ENCODE measurements around the gene PPM1J. TPM values are rescaled to one million over a fixed set of nuclear protein-coding genes. Genes with fewer than 3 reads are reported as not detected.

Gene PPM1J
- total RNA-seq, 2 experiments from 2014 or later, result 0.69 to 1.2 TPM

- no peaks in the 10 kb centered on the region for H3K27me3 Mint-ChIP-seq
- ChIA-PET POLR2A (no interaction called here), CTCF (no interaction called here)
- peaks cover 46% of the 10 kb centered on the region for H3K4me1 Mint-ChIP-seq (ENCODE audit: low read depth)
- no peak for DNase-seq
- no peak overlapping the region for H3K4me3 Mint-ChIP-seq
- H3K9me3 Mint-ChIP-seq, result no peaks in the 10 kb centered on the region
- no peak overlapping the region for H3K27ac Mint-ChIP-seq
- intact Hi-C loops (cut with micrococcal nuclease), result loop anchor here (10.0 kb wide), 1 partner anchor 173 kb away; the partner anchor contains the start of gene WNT2B
- peaks cover 8% of the 10 kb centered on the region for H3K36me3 Mint-ChIP-seq
Observed at GRCh38 chr1:112677501-112677900, 37.6 kb downstream of the PPM1J start.

- intact Hi-C loops (cut with micrococcal nuclease), result loop anchor here (10.0 kb wide), 1 partner anchor 172 kb away; the partner anchor contains the start of gene WNT2B
- no peak overlapping the region for H3K27ac Mint-ChIP-seq
- POLR2A ChIA-PET, result no interaction called here
Observed at GRCh38 chr1:112676543-112676942, 38.6 kb downstream of the PPM1J start.

GRCh38 chr1:112675728-112676381 lies 39.3 kb downstream of the PPM1J start:
- intact Hi-C loops (cut with micrococcal nuclease), result loop anchor here (2.0 to 10.0 kb wide), 2 partner anchors 29 to 171 kb away; partner anchors contain the start of gene WNT2B
- Mint-ChIP-seq H3K36me3 (peaks cover 18% of the 10 kb centered on the region), H3K4me3 (peak overlapping the region; percentile 96), H3K27ac (peak overlapping the region; percentile 61), H3K27me3 (no peaks in the 10 kb centered on the region), H3K4me1 (ENCODE audit: low read depth) (peaks cover 46% of the 10 kb centered on the region), H3K9me3 (no peaks in the 10 kb centered on the region)
- no peak for DNase-seq
- CTCF ChIA-PET, result interaction anchor here (1.0 to 1.9 kb wide), 8 partner anchors 14 to 397 kb away, joined by 3 to 7 read pairs (median 3); partner anchors contain the start of genes LRIG2 and PPM1J
- POLR2A ChIA-PET, result interaction anchor here (1.6 to 3.2 kb wide), 4 partner anchors 23 to 58 kb away, joined by 6 to 24 read pairs (median 8); partner anchors contain the start of genes CAPZA1 and ST7L

More at GRCh38 chr1:112676543-112676942, 38.6 kb downstream of the PPM1J start:
- DNase-seq, result no peak
- H3K9me3 Mint-ChIP-seq, result no peaks in the 10 kb centered on the region
- H3K36me3 Mint-ChIP-seq, result peaks cover 12% of the 10 kb centered on the region
- H3K27me3 Mint-ChIP-seq, result no peaks in the 10 kb centered on the region
- peaks cover 46% of the 10 kb centered on the region for H3K4me1 Mint-ChIP-seq (ENCODE audit: low read depth)
- H3K4me3 Mint-ChIP-seq, result no peak overlapping the region
- CTCF ChIA-PET, result interaction anchor here (1.0 to 1.5 kb wide), 4 partner anchors 32 to 396 kb away, joined by 3 read pairs; partner anchors contain the start of gene LRIG2

- H3K4me3 Mint-ChIP-seq, result peak overlapping the region; percentile 96
- H3K4me1 Mint-ChIP-seq (ENCODE audit: low read depth), result peaks cover 46% of the 10 kb centered on the region
- intact Hi-C loops (cut with micrococcal nuclease), result loop anchor here (1.0 to 10.0 kb wide), 3 partner anchors 30 to 170 kb away; partner anchors contain the start of gene WNT2B
Observed at GRCh38 chr1:112674986-112675727, 40.0 kb downstream of the PPM1J start.

GRCh38 chr1:112674440-112674985 lies 40.6 kb downstream of the PPM1J start, which contains the start of gene MOV10:
MOV10 (plus strand) TSS chr1:112674659; CDS start chr1:112674913, 254 bp downstream.
- POLR2A ChIA-PET, result interaction anchor here (0.9 to 3.2 kb wide), 11 partner anchors 18 to 283 kb away, joined by 3 to 24 read pairs (median 5); partner anchors contain the start of genes CAPZA1, RHOC, SLC16A1 and ST7L
- Mint-ChIP-seq H3K9me3 (no peaks in the 10 kb centered on the region), H3K4me3 (peak within 1 kb of the TSS; percentile 96), H3K27ac (peak within 1 kb of the TSS; percentile 94), H3K27me3 (no peaks in the 10 kb centered on the region), H3K36me3 (peaks cover 32% of the 10 kb centered on the region), H3K4me1 (ENCODE audit: low read depth) (peaks cover 46% of the 10 kb centered on the region)
- intact Hi-C loops (cut with micrococcal nuclease), result loop anchor here (1.0 to 10.0 kb wide), 3 partner anchors 30 to 170 kb away; partner anchors contain the start of gene WNT2B
- peak; percentile 73 for DNase-seq
- CTCF ChIA-PET, result interaction anchor here (0.8 to 3.0 kb wide), 10 partner anchors 10 to 173 kb away, joined by 3 to 15 read pairs (median 6); partner anchors contain the start of genes PPM1J and RHOC

More at GRCh38 chr1:112674986-112675727, 40.0 kb downstream of the PPM1J start:
- H3K36me3 Mint-ChIP-seq, result peaks cover 25% of the 10 kb centered on the region
- ChIA-PET CTCF (interaction anchor here (1.0 to 3.0 kb wide), 9 partner anchors 11 to 173 kb away, joined by 3 to 15 read pairs (median 6); partner anchors contain the start of gene PPM1J), POLR2A (interaction anchor here (0.9 to 3.2 kb wide), 11 partner anchors 17 to 284 kb away, joined by 3 to 24 read pairs (median 5); partner anchors contain the start of genes CAPZA1, RHOC, SLC16A1 and ST7L)
- H3K27ac Mint-ChIP-seq, result peak overlapping the region; percentile 94
- no peaks in the 10 kb centered on the region for H3K27me3 Mint-ChIP-seq
- no peaks in the 10 kb centered on the region for H3K9me3 Mint-ChIP-seq
- peak; percentile 61 for DNase-seq

GRCh38 chr1:112673592-112674439 lies 41.3 kb downstream of the PPM1J start:
- DNase-seq, result peak; percentile 14
- Mint-ChIP-seq H3K9me3 (no peaks in the 10 kb centered on the region), H3K27me3 (no peaks in the 10 kb centered on the region), H3K4me3 (peak overlapping the region; percentile 96), H3K36me3 (peaks cover 39% of the 10 kb centered on the region), H3K27ac (peak overlapping the region; percentile 94), H3K4me1 (ENCODE audit: low read depth) (peaks cover 52% of the 10 kb centered on the region)
- CTCF ChIA-PET, result interaction anchor here (0.8 to 3.0 kb wide), 12 partner anchors 10 to 283 kb away, joined by 3 to 15 read pairs (median 6); partner anchors contain the start of gene RHOC
- POLR2A ChIA-PET, result interaction anchor here (1.0 to 3.2 kb wide), 8 partner anchors 19 to 282 kb away, joined by 3 to 24 read pairs (median 4); partner anchors contain the start of genes CAPZA1, RHOC, SLC16A1 and ST7L
- intact Hi-C loops (cut with micrococcal nuclease), result loop anchor here (1.0 to 10.0 kb wide), 3 partner anchors 31 to 169 kb away; partner anchors contain the start of gene WNT2B

- H3K4me1 Mint-ChIP-seq (ENCODE audit: low read depth), result peaks cover 52% of the 10 kb centered on the region
Observed at GRCh38 chr1:112672842-112673241, 42.3 kb downstream of the PPM1J start.

GRCh38 chr1:112672009-112672408 lies 43.1 kb downstream of the PPM1J start:
- Mint-ChIP-seq H3K9me3 (no peaks in the 10 kb centered on the region), H3K36me3 (peaks cover 54% of the 10 kb centered on the region), H3K4me3 (no peak overlapping the region), H3K27me3 (no peaks in the 10 kb centered on the region), H3K4me1 (ENCODE audit: low read depth) (peaks cover 52% of the 10 kb centered on the region), H3K27ac (no peak overlapping the region)
- DNase-seq, result no peak
- intact Hi-C loops (cut with micrococcal nuclease), result loop anchor here (10.0 kb wide), 1 partner anchor 167 kb away; the partner anchor contains the start of gene WNT2B
- ChIA-PET POLR2A (interaction anchor here (0.5 to 1.1 kb wide), 2 partner anchors 36 to 50 kb away, joined by 4 to 5 read pairs; no protein-coding TSS in a partner anchor), CTCF (interaction anchor here (1.3 to 2.4 kb wide), 3 partner anchors 38 to 281 kb away, joined by 3 to 6 read pairs (median 4); no protein-coding TSS in a partner anchor)

More at GRCh38 chr1:112672842-112673241, 42.3 kb downstream of the PPM1J start:
- H3K36me3 Mint-ChIP-seq, result peaks cover 48% of the 10 kb centered on the region
- no peaks in the 10 kb centered on the region for H3K9me3 Mint-ChIP-seq
- ChIA-PET POLR2A (interaction anchor here (1.1 to 3.2 kb wide), 3 partner anchors 36 to 55 kb away, joined by 5 to 24 read pairs (median 15); partner anchors contain the start of genes CAPZA1 and ST7L), CTCF (interaction anchor here (0.7 to 3.0 kb wide), 7 partner anchors 12 to 282 kb away, joined by 3 to 15 read pairs (median 4); no protein-coding TSS in a partner anchor)
- no peak overlapping the region for H3K27ac Mint-ChIP-seq
- no peaks in the 10 kb centered on the region for H3K27me3 Mint-ChIP-seq
- H3K4me3 Mint-ChIP-seq, result no peak overlapping the region
- intact Hi-C loops (cut with micrococcal nuclease), result loop anchor here (10.0 kb wide), 1 partner anchor 168 kb away; the partner anchor contains the start of gene WNT2B
- DNase-seq, result no peak

- H3K4me3 Mint-ChIP-seq, result no peak overlapping the region
- peak overlapping the region; percentile 76 for H3K27ac Mint-ChIP-seq
- intact Hi-C loops (cut with micrococcal nuclease), result loop anchor here (2.0 kb wide), 1 partner anchor 38 kb away; no protein-coding TSS in a partner anchor
- H3K4me1 Mint-ChIP-seq (ENCODE audit: low read depth), result peaks cover 37% of the 10 kb centered on the region
- DNase-seq, result no peak
- CTCF ChIA-PET, result no interaction called here
- POLR2A ChIA-PET, result no interaction called here
- H3K27me3 Mint-ChIP-seq, result no peaks in the 10 kb centered on the region
- no peaks in the 10 kb centered on the region for H3K9me3 Mint-ChIP-seq
- peaks cover 77% of the 10 kb centered on the region for H3K36me3 Mint-ChIP-seq
Observed at GRCh38 chr1:112666946-112667345, 48.2 kb downstream of the PPM1J start.

- Mint-ChIP-seq H3K4me3 (no peak overlapping the region), H3K9me3 (no peaks in the 10 kb centered on the region), H3K36me3 (peaks cover 77% of the 10 kb centered on the region), H3K27ac (no peak overlapping the region), H3K27me3 (no peaks in the 10 kb centered on the region), H3K4me1 (ENCODE audit: low read depth) (peaks cover 37% of the 10 kb centered on the region)
- intact Hi-C loops (cut with micrococcal nuclease), result loop anchor here (2.0 kb wide), 1 partner anchor 39 kb away; no protein-coding TSS in a partner anchor
- DNase-seq, result no peak
- POLR2A ChIA-PET, result no interaction called here
- CTCF ChIA-PET, result interaction anchor here (1.0 kb wide), 1 partner anchor 407 kb away, joined by 3 read pairs; no protein-coding TSS in a partner anchor
Observed at GRCh38 chr1:112665857-112666256, 49.3 kb downstream of the PPM1J start.
